Measurements from ENCODE around the gene DGKE. TPM values are rescaled to one million over a fixed set of nuclear protein-coding genes. Genes with fewer than 3 reads are reported as not detected.

The DGKE gene
- total RNA-seq, 2 experiments from 2014 or later = 20.0 to 22.3 TPM

GRCh38 chr17:56913353-56913866 is 79.5 kb downstream of the DGKE start:
- ATAC-seq (ENCODE audit: poor library complexity) (peak; percentile 66), DNase-seq (no peak)
- Mint-ChIP-seq H3K27ac (peak overlapping the region; percentile 85), H3K4me1 (ENCODE audit: low read depth) (peaks cover 44% of the 10 kb centered on the region), H3K27me3 (no peaks in the 10 kb centered on the region), H3K36me3 (ENCODE audit: low read depth) (peaks cover 30% of the 10 kb centered on the region), H3K4me3 (peak overlapping the region; percentile 90), H3K9me3 (peaks cover 4% of the 10 kb centered on the region)
- POLR2A ChIA-PET = interaction anchor here (0.7 to 2.7 kb wide), 16 partner anchors 9 to 1094 kb away, joined by 3 to 42 read pairs (median 5); partner anchors contain the start of genes AKAP1, C17orf67, COIL and DGKE
- Histone ChIP-seq H3K27me3 (ENCODE audit: control insufficient read depth in 1 of 2, insufficient read depth in 2 of 2, low read length in 2 of 2) (no peaks in the 10 kb centered on the region), H3K9me3 (ENCODE audit: control insufficient read depth in 1 of 2, insufficient read depth in 1 of 2, low read length in 2 of 2) (no peaks in the 10 kb centered on the region), H3K36me3 (ENCODE audit: insufficient read depth, low read length) (peaks cover 9% of the 10 kb centered on the region), H3K4me3 (ENCODE audit: low read length) (peak overlapping the region; percentile 89), H3K27ac (ENCODE audit: low read depth in 1 of 2, low read length in 2 of 2) (peak overlapping the region; percentile 61 to 70), H3K4me1 (ENCODE audit: insufficient read depth, low read length) (peaks cover 59% of the 10 kb centered on the region)
- CTCF ChIA-PET = interaction anchor here (1.0 kb wide), 1 partner anchor 78 kb away, joined by 3 read pairs; no protein-coding TSS in a partner anchor
- intact Hi-C loops (cut with DNase I, micrococcal nuclease) = loop anchor here in 1 of 2 experiments (1.0 to 5.0 kb wide), 3 partner anchors 49 to 80 kb away; partner anchors contain the start of genes C17orf67, COIL and SCPEP1
- TF ChIP-seq CTCF (IDR thresholded peaks at IDR 0.05) = no peak

GRCh38 chr17:56913867-56914580 is 80.1 kb downstream of the DGKE start, which contains the start of gene TRIM25:
Gene TRIM25, minus strand, starts transcription at chr17:56914049. Its CDS starts 61 bp downstream, at chr17:56913988.
- H3K4me3 ChIP-seq (ENCODE audit: low read length) = peak within 1 kb of the TSS; percentile 89
- peak within 1 kb of the TSS; percentile 90 for H3K4me3 Mint-ChIP-seq
- peaks cover 53% of the 10 kb centered on the region for H3K4me1 ChIP-seq (ENCODE audit: insufficient read depth, low read length)
- no peak for TF ChIP-seq CTCF (IDR thresholded peaks at IDR 0.05)
- peaks cover 24% of the 10 kb centered on the region for H3K36me3 Mint-ChIP-seq (ENCODE audit: low read depth)
- H3K27ac Mint-ChIP-seq = peak within 1 kb of the TSS; percentile 85
- peak; percentile 77 to 94 (median 88) for DNase-seq
- intact Hi-C loops (cut with DNase I, micrococcal nuclease) = loop anchor here in 1 of 2 experiments (1.0 to 5.0 kb wide), 3 partner anchors 48 to 81 kb away; partner anchors contain the start of genes C17orf67, COIL and SCPEP1
- H3K36me3 ChIP-seq (ENCODE audit: insufficient read depth, low read length) = peaks cover 7% of the 10 kb centered on the region
- no peaks in the 10 kb centered on the region for H3K9me3 ChIP-seq (ENCODE audit: control insufficient read depth in 1 of 2, insufficient read depth in 1 of 2, low read length in 2 of 2)
- H3K27ac ChIP-seq (ENCODE audit: low read depth in 1 of 2, low read length in 2 of 2) = peak within 1 kb of the TSS; percentile 63 to 70
- H3K27me3 ChIP-seq (ENCODE audit: control insufficient read depth in 1 of 2, insufficient read depth in 2 of 2, low read length in 2 of 2) = no peaks in the 10 kb centered on the region
- peaks cover 4% of the 10 kb centered on the region for H3K9me3 Mint-ChIP-seq
- no peaks in the 10 kb centered on the region for H3K27me3 Mint-ChIP-seq
- CTCF ChIA-PET = interaction anchor here (1.0 kb wide), 1 partner anchor 79 kb away, joined by 3 read pairs; no protein-coding TSS in a partner anchor
- H3K4me1 Mint-ChIP-seq (ENCODE audit: low read depth) = peaks cover 38% of the 10 kb centered on the region
- peak; percentile 90 for ATAC-seq (ENCODE audit: poor library complexity)
- POLR2A ChIA-PET = interaction anchor here (0.7 to 2.7 kb wide), 22 partner anchors 9 to 1574 kb away, joined by 3 to 42 read pairs (median 5); partner anchors contain the start of genes AKAP1, C17orf67, COIL and DGKE

- H3K4me1 Mint-ChIP-seq (ENCODE audit: low read depth) = peaks cover 34% of the 10 kb centered on the region
- no peak for TF ChIP-seq CTCF (IDR thresholded peaks at IDR 0.05)
- H3K4me3 Mint-ChIP-seq = peak overlapping the region; percentile 90
- Histone ChIP-seq H3K4me3 (ENCODE audit: low read length) (peak overlapping the region; percentile 89), H3K4me1 (ENCODE audit: insufficient read depth, low read length) (peaks cover 48% of the 10 kb centered on the region), H3K27me3 (ENCODE audit: control insufficient read depth in 1 of 2, insufficient read depth in 2 of 2, low read length in 2 of 2) (no peaks in the 10 kb centered on the region), H3K27ac (ENCODE audit: low read depth in 1 of 2, low read length in 2 of 2) (peak overlapping the region in 1 of 2 donors; percentile 63), H3K9me3 (ENCODE audit: control insufficient read depth in 1 of 2, insufficient read depth in 1 of 2, low read length in 2 of 2) (no peaks in the 10 kb centered on the region), H3K36me3 (ENCODE audit: insufficient read depth, low read length) (peaks cover 4% of the 10 kb centered on the region)
- H3K36me3 Mint-ChIP-seq (ENCODE audit: low read depth) = peaks cover 22% of the 10 kb centered on the region
- CTCF ChIA-PET = interaction anchor here (1.0 kb wide), 1 partner anchor 79 kb away, joined by 3 read pairs; no protein-coding TSS in a partner anchor
- ATAC-seq (ENCODE audit: poor library complexity) (no peak), DNase-seq (no peak)
- POLR2A ChIA-PET = interaction anchor here (0.7 to 2.7 kb wide), 18 partner anchors 9 to 1573 kb away, joined by 3 to 42 read pairs (median 5); partner anchors contain the start of genes AKAP1, C17orf67, COIL and DGKE
- H3K27me3 Mint-ChIP-seq = no peaks in the 10 kb centered on the region
- H3K27ac Mint-ChIP-seq = peak overlapping the region; percentile 85
- H3K9me3 Mint-ChIP-seq = peaks cover 4% of the 10 kb centered on the region
- intact Hi-C loops (cut with DNase I, micrococcal nuclease) = loop anchor here in 1 of 2 experiments (5.0 kb wide), 1 partner anchor 48 kb away; the partner anchor contains the start of gene COIL
Measured at GRCh38 chr17:56914581-56915273, 80.8 kb downstream of the DGKE start.
